WTC11 (cell line): Measurements from ENCODE around the gene CCDC50. TPM values are rescaled to one million over a fixed set of nuclear protein-coding genes. Genes with fewer than 3 reads are reported as not detected.

Source experiments
- ATAC-seq: fragments of 200-7000 bp; cut with Tn5 transposase; 2 replicates; pipeline ENCODE4 v1.10.0; 2021; ENCODE audit warnings: mild to moderate bottlenecking, moderate library complexity
- CTCF ChIA-PET: fragments of 300-600 bp; sonication (Branson Sonifier 250); formaldehyde crosslinking; loops from one replicate; lab custom pipeline; 2021; ENCODE audit warnings: antibody characterized with exemption; lab: Charles Lee
- POLR2A ChIA-PET: fragments of 350-600 bp; sonication (Branson Sonifier 250); formaldehyde crosslinking; loops from one replicate; lab custom pipeline; 2021; ENCODE audit warnings: antibody characterized with exemption; lab: Charles Lee
- DNase-seq: peaks from one replicate; pipeline ENCODE4 v3.0.0; 2021; ENCODE audit warnings: low spot score
- H3K27ac Mint-ChIP-seq: 2 replicates; pipeline ENCODE4 v1.8.0; 2021; ENCODE audit warnings: mixed read lengths
- H3K27me3 Mint-ChIP-seq: 2 replicates; pipeline ENCODE4 v1.8.0; 2021; ENCODE audit warnings: low read depth, mild to moderate bottlenecking, moderate library complexity, mixed read lengths
- H3K36me3 Mint-ChIP-seq: 2 replicates; pipeline ENCODE4 v1.8.0; 2021; ENCODE audit warnings: mixed read lengths
- H3K4me1 Mint-ChIP-seq: 2 replicates; pipeline ENCODE4 v1.8.0; 2022; ENCODE audit warnings: mixed read lengths
- H3K4me3 Mint-ChIP-seq: 2 replicates; pipeline ENCODE4 v1.8.0; 2021; ENCODE audit warnings: mild to moderate bottlenecking, moderate library complexity, mixed read lengths
- H3K9me3 Mint-ChIP-seq: 2 replicates; pipeline ENCODE4 v1.8.0; 2021; ENCODE audit warnings: mixed read lengths
- AR ChIP-seq: fragments of 250-450 bp; sonication (Bioruptor Pico); IDR thresholded peaks from 2 replicates; pipeline ENCODE4 v1.9.0; 2021; ENCODE audit warnings: mild to moderate bottlenecking
- ARID4B ChIP-seq: sonication (generic); formaldehyde crosslinking; IDR thresholded peaks from 2 replicates; pipeline ENCODE4 v1.8.0; 2023; ENCODE audit warnings: missing genetic modification reagents, mild to moderate bottlenecking, borderline replicate concordance
- E2F1 ChIP-seq: sonication (generic); formaldehyde crosslinking; IDR thresholded peaks from 2 replicates; pipeline ENCODE4 v1.8.0; 2022; ENCODE audit warnings: mild to moderate bottlenecking, missing genetic modification reagents
- E2F5 ChIP-seq: sonication (generic); formaldehyde crosslinking; IDR thresholded peaks from 2 replicates; pipeline ENCODE4 v1.8.1; 2022; ENCODE audit warnings: mild to moderate bottlenecking, moderate library complexity, missing genetic modification reagents
- ERG ChIP-seq: fragments of 250-450 bp; sonication (Bioruptor Pico); IDR thresholded peaks from 2 replicates; pipeline ENCODE4 v1.8.0; 2021; ENCODE audit warnings: mild to moderate bottlenecking
- FOXJ3 ChIP-seq: sonication (generic); formaldehyde crosslinking; IDR thresholded peaks from 2 replicates; pipeline ENCODE4 v1.9.0; 2021; ENCODE audit warnings: missing genetic modification reagents, mild to moderate bottlenecking, borderline replicate concordance
- FOXK1 ChIP-seq: sonication (generic); formaldehyde crosslinking; IDR thresholded peaks from 2 replicates; pipeline ENCODE4 v1.8.0; 2022; ENCODE audit warnings: mild to moderate bottlenecking, moderate library complexity, missing genetic modification reagents
- GABPB1 ChIP-seq: sonication (generic); formaldehyde crosslinking; IDR thresholded peaks from 2 replicates; pipeline ENCODE4 v1.8.1; 2023; ENCODE audit warnings: mild to moderate bottlenecking, missing genetic modification reagents
- GTF2I ChIP-seq: fragments of 250-450 bp; sonication (Bioruptor Pico); conservative IDR thresholded peaks from 2 replicates; pipeline ENCODE4 v1.4.0; 2021; ENCODE audit warnings: mild to moderate bottlenecking
- IRF1 ChIP-seq: sonication (generic); formaldehyde crosslinking; IDR thresholded peaks from 2 replicates; pipeline ENCODE4 v1.8.0; 2023; ENCODE audit warnings: missing genetic modification reagents
- JAZF1 ChIP-seq: fragments of 250-450 bp; sonication (Bioruptor Pico); IDR thresholded peaks from 2 replicates; pipeline ENCODE4 v1.9.0; 2021; ENCODE audit warnings: moderate library complexity, mild to moderate bottlenecking, inconsistent platforms
- MLX ChIP-seq: sonication (generic); formaldehyde crosslinking; IDR thresholded peaks from 2 replicates; pipeline ENCODE4 v1.8.1; 2023; ENCODE audit warnings: mild to moderate bottlenecking, missing genetic modification reagents, moderate library complexity
- PREB ChIP-seq: sonication (generic); formaldehyde crosslinking; IDR thresholded peaks from 2 replicates; pipeline ENCODE4 v1.8.1; 2022; ENCODE audit warnings: mild to moderate bottlenecking, missing genetic modification reagents, moderate library complexity, borderline replicate concordance
- ZNF232 ChIP-seq: sonication (generic); formaldehyde crosslinking; IDR thresholded peaks from 2 replicates; pipeline ENCODE4 v1.8.0; 2022; ENCODE audit warnings: mild to moderate bottlenecking, missing genetic modification reagents
- ZNF281 ChIP-seq: sonication (generic); formaldehyde crosslinking; IDR thresholded peaks from 2 replicates; pipeline ENCODE4 v1.8.0; 2023; ENCODE audit warnings: mild to moderate bottlenecking, missing genetic modification reagents
- ZNF423 ChIP-seq: fragments of 250-450 bp; sonication (Bioruptor Pico); IDR thresholded peaks from 2 replicates; pipeline ENCODE4 v2.1.2; 2022; ENCODE audit warnings: mild to moderate bottlenecking, moderate library complexity
- ZSCAN18 ChIP-seq: fragments of 250-450 bp; sonication (Bioruptor Pico); IDR thresholded peaks from 2 replicates; pipeline ENCODE4 v2.1.2; 2022; ENCODE audit warnings: mild to moderate bottlenecking, moderate library complexity
- total RNA-seq: library from RNA; stranded (reverse); gene quantifications from 3 replicates; pipeline ENCODE4 v1.2.3, GENCODE V29; 2021

CCDC50 gene
- total RNA-seq, 1 experiment from 2014 or later, result 33.1 TPM

- Mint-ChIP-seq H3K4me1 (peaks cover 7% of the 10 kb centered on the region), H3K9me3 (peaks cover 14% of the 10 kb centered on the region), H3K4me3 (no peak overlapping the region), H3K27ac (no peak overlapping the region), H3K36me3 (peaks cover 1% of the 10 kb centered on the region; the same call in 1 of the 2 replicates), H3K27me3 (no peaks in the 10 kb centered on the region)
- ATAC-seq (no peak), DNase-seq (no peak)
- CTCF ChIA-PET, result no interaction called here
- POLR2A ChIA-PET, result no interaction called here
- TF ChIP-seq FOXJ3 (CRISPR knock-in tag) (no peak), AR (no peak), ZNF423 (CRISPR knock-in tag) (no peak), ERG (CRISPR knock-in tag) (no peak), ZNF281 (CRISPR knock-in tag) (no peak), E2F5 (CRISPR knock-in tag) (no peak), ZNF232 (CRISPR knock-in tag) (no peak), FOXK1 (CRISPR knock-in tag) (no peak), IRF1 (CRISPR knock-in tag) (no peak), ZSCAN18 (CRISPR knock-in tag) (no peak), JAZF1 (CRISPR knock-in tag) (no peak), ARID4B (CRISPR knock-in tag) (no peak), GABPB1 (CRISPR knock-in tag) (no peak), GTF2I (no peak), E2F1 (CRISPR knock-in tag) (no peak), PREB (no peak), MLX (CRISPR knock-in tag) (no peak)
Measured at GRCh38 chr3:191426311-191426710, 97.1 kb downstream of the CCDC50 start.
